OCI-M1 (cell line): Measurements from ENCODE around the gene CMTR1.

ENCODE experiments used
- DNase-seq: peaks from one replicate; lab custom pipeline; 2025; lab: John Stamatoyannopoulos, UW

Gene CMTR1

DNA sequence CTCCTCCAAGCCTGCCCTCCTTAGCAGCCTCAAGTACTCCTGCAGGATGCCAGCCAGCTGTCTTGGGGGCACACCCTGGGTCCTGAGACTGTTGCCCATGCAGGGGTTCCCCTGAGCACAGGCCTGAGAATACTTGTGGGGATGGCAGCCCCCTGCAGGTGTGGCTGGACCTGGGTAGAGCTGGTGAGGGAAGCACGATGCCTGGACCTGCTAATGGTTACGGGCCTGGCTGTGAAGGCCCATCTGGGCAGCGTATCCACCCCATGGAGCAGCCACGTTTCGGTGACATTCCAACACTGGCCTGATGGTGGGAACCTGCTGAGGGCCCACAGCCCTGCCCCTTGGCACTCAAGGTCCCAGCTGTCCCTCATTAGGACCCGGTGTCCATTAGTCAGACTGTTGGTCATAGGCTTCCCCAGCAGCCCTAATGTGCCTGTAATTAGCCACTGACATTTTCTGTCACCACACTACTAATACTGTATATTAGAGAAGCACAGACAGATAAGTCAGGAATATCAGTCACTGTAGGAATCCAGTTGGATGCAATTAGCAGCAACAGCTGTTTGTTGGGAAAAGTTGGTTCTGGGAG is 46.3 kb downstream of the CMTR1 start:
- no peak for DNase-seq

DNA sequence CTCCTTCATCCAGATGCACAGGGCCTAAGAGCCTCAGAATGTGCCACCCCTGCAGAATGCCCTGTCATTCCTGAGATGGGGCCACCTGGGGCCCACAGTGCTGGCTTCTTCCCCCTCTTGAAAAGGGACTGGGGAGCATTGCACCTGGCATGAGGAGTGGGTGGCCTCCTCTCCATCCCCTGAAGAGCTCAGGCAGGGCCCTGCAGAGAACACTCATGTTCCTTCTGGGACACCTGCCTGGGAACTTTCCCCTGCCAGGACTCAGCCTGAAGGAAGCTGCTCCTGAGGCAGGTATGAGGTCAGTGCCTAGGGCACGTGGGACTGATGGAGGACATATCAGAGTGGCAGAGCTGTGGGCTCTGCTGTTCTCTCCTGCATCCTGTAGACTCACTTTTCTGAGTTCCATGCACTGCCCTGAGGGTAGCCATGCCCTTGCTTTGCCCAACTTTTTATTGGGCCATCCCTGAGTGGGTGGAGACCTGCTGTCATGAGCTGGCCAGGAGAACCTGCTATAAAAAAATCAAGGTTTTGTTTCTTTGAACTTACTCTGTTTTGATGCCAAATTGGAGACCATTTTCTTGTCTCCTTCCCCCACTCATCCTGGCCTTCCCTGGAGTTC is 47.2 kb downstream of the CMTR1 start:
- DNase-seq = no peak

DNA sequence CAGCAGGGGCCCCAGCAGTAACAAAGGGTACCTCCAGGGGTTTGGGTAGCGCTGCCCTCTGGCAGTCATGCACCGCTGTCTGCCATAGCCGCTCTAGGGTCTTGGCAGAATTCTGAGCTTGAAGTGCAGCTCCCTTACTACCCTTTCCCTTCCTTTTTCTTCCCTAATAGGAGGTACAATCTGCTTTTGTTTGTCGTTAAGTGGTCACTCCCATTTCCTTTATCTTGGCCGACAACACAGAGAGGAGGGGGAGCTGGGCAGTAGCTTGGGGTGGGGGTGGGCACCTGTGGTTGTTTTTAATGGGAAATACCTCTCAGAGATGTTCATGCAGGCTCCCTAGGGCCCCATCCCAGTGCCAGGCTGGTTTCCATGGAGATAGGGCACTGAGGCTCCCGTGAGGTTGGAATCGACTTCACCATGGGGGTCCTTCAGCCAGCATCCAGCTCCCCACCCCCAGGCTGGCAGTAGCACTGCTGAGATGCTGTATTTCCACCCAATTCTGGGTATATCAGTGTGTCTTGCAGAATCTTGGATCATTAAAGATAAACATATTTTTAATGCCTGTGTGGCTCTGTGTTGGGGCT is 48.0 kb downstream of the CMTR1 start:
- no peak for DNase-seq

DNA sequence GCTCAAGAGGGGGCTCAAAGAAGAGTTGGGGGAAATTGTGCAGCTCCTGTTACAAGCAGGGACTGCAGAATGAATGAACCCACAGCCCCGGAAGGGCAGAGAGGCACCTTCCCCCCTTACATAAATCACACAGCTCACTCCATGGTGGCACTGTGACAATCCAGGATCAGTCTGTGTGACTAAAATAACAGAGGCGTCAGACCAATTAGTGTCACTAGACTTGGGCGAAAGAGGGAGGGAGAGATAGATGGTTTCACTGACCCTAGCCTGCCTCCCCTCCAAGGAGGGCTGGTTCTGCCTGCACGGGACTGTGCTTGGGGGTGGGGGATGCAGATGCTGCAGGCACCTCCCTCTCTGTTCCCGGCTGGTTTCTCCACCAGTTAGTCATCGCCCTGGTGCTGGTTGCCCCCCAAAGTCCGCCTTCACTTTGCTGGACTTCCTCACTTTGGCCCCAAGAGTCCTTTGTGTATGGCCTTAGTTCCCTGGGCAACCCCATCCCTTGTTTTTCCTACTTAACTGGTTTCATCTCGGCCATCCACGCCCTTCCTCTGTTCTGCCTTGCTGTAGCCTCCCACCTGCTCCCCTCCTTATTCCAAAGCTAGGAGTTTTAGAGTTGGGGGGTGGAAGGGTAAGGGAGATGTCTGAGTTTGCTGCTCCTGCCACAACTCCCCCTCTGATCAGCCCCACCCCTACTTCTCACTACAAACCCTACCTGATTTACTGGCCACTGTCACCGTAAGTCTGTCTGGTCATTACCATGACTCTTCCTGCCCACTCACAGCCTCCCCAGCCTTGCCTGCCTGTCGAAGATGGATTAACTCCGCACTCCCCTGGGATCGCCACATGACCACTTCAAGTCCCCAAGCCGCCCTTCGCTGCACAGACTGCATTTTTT is 48.9 kb downstream of the CMTR1 start:
- DNase-seq = no peak

DNA sequence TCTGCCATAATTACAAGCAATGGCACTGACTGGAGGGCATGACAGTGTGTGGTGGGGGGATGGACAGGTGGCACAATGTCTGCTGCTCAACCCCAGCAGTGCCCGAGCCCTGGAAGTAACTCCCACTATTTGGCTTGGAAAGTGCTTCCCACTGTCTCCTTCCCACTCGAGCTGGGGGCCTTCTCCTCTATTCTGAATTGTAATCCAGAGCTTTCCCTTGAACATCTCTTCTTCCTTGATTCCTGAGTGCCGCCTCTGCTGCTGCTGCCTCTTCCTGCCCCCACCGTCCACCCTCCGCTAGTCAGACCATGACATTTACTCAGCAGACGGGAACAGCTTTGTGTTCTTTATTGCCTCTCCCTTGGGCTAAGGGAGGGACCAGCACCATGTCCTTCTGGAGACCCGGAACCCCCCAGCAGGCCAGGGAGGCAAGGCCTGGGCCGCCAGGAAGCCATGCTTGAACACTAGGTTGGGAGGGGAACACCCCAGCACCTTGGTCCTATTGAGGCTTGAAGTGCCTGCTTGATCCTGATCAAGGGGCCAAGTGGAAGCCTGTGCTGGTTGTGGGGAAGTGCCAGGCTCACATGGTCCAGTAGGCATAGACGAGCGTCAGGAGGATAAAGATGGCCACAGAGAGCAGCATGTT is 49.7 kb downstream of the CMTR1 start:
- DNase-seq = no peak

DNA sequence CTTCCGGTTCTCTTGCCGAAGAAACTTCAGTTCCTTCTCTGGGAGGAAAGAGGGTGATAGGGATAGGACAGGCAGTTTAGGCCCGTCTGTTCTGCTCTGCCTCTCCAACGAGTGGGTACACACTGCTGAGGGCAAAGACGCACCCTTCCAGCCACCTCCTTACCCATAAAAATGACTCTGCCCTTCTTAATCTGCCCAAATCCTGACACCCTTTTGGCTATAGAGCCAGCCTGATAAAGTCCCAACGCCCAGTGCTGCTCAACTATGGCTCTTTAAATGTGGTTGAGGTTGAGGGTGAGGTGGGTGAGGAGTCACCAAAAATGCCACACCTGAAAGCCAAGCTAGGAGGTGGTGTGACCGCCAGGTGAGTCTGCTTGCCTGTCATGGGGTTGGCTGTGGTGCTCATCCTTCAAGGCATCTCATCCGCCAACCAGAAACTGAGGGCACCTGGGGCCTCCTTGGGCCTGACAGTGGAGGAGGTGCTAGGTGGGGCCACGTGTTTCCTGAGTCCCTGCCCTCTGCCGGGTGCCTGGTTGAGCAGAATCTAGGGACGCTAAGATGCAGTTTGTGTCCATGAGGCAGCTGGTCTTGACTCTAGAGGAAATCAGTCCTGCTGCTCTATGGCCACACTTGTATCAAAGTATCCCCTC is 50.4 kb downstream of the CMTR1 start:
- no peak for DNase-seq

DNA sequence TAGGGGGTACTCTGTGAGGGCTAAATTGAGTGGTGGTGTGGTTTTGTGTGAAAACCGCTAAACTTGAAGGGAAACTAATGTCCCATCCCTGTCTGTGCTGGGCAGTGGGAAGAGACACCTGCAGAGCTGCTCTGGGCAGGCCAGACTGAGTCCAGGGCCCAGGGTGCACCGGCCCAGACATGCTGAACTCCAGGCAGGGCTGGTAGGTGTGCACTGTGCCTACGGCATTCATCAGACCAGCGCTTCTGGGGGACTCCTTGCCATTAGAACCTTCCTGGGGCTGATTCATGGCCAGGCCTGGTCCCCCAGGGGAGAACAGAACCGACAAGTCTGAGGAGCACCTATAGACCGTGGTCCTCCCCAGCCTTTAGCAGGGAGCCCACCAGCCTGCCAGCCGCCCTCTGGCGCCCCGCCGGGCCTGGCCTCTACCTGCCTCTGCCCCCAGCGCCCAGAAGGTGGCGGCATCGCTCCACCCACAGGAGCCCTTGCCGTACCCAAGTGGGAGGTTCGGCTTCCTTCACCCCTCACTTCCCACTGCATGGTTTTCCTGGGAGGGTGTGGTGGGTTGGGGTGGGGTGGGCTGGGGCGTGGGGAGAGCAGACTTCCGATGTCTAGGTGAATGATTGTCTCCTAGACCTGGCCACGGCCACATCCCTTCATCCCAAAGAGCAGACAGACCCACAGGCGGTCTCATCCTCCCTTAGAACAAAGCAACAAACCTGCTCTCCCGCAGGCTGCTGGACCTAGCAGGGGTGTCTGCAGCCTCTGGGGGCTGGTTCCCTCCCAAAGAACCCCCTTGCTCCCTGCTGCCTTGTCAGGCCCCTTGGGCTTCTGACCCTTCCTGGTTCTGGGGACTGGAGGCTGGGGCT is 51.1 kb downstream of the CMTR1 start:
- peak; percentile 59 for DNase-seq

DNA sequence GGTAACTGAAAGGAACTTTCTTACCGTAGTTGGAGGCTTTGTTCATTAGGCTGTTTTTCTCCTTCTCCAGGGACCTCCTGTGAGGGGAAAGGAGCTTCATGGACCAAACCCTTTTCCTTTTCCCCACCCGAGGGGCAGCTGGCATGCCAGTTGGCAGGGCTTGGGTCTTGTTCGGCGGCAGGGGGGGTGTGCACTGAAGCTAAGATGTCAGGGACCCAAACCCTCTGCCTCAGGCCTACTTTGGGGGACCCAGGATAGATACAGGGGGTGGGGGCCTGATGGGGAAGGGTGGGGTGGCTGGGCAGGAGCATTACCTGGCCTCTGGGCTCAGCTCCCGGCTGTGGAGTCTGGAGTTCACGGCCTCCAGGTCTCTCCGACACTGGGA is 51.8 kb downstream of the CMTR1 start:
- no peak for DNase-seq

DNA sequence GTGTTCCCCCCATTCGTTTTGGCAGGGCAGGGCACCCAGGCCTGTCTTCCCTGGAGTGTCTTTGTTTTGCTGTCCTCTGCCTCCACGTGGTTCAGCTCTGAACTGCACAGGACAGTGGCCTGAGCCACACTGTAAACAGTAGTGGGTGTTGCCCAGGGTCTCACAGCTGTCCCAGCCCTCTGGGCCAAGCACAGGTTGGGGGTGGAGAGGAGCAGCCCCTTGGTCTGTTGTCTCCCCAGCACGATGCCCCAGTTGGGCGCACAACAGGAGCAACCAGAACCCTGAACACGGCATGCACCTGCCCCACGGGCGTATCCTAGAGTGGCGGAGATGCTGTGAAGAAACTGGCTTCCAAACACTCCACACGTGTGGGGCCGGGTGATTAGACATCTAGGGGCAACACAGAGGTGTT is 52.3 kb downstream of the CMTR1 start:
- DNase-seq = no peak

DNA sequence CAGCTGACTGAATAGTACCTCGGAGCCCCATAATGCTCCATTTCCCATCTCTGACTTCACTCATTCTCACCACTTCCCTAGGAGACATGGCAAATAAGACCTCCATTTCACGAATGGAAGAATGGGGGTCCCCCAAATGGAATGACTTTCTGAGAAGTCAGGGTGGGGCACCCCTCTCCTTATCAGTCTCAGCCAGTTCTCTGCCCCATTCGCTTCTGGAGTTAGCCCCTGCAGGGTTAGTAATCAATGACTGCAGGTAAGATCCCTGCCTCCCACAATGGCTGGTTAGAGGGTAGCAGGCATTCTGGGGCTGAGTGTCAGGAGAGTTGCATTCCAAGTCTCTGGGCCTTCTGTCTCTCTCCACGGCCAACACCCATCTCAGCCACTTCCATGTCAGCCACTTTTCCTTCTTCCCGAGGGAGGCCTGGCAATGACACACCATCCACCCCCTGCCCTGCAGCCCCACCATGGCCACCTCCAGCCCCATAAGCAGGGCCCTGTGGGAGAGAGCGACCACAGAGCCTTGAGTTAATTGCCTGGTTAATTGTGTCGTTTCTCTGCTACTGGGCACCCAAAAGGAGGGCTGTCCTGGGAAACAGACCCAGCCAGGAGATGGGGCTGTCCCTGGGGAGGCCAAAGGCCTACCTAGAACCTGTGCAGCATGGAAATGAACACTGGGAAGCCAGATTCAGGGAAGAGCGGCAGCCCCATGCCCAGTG is 53.3 kb downstream of the CMTR1 start:
- DNase-seq = no peak

DNA sequence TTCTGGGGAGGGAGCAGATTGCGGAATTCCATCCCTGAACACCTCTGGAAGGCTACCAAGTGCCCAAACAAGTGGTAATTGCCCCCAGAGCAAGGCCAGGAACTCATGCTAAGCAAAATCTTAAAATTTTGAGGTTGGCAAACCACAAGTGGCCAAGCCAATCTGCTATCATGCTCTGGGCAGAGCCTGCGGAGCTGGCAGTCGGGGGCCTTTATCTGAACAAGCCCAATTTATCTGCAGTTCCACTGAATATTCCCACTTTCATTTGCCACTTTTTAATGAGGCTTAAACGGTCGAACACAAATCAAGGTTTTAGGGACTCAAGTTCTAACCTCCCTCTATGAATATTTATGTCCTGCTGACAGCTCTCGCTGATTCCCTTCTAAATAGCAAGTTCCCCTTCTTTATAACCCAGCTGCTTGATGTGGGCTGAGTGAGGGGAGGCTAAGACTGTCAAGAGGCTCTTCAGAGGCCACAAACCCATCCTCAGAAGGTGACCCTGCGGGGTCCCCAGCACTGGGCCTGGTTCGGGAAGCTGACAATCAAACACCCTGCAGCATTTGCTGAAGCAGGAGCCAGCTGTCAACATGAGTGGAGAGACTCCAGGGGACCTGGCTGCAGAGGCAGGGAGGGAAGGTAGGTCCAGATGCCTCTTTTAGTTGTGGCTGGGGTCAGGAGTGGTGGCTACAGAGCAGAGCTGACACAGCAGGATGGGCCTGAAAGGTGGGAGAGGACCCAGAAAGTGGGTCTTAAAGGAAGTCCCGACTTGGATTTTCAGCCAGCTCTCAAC is 54.8 kb downstream of the CMTR1 start:
- DNase-seq = no peak

DNA sequence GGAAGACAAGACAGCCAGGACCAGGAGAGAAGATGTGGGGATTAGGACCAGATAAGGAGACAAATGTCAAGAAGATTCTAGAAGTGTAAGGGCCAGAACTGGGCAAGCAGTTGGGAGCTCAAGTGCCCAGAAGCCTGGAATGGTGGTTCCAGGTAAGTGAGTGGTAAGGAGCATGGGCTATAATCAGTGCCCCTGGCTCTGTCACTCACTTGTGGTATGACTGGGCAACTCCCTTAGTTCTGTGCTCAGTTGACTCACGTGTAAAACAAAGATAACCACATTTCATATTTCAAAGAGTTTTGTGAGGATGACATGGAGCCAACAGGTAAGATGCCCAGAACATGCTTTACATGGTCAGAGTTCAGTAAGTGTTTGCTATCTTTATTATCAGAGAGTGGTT is 55.5 kb downstream of the CMTR1 start:
- DNase-seq = no peak

DNA sequence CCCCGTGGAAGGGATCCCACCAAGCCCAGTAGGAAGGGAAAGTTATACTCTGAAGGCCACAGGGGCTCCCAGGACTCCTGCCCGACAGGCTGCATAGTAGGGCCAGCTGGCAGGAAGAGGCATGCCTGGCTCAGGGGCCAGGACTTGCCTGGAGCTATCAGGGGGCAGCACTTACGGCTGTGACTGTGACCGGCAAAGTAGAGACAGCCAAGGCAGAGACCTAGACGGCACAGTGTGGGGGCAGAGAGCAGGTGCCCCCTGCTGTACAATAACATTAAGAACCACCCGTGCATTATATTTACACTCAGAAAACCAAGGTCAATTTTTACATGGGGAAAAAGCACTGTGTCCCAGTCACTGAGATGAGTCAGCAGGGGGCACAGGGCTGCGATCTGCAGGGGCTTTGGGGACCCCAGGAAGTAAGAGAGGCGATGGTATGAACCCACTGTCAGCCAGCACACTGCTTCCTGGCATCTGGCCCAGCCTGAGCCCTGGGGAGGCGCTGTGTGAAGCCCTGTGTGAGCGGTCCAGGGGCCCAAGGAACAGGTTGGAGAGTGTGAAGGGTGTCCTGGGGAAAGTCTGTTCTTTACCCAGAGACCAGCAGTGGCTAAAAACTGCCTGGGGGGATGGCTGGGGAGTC is 56.8 kb downstream of the CMTR1 start:
- DNase-seq = no peak

DNA sequence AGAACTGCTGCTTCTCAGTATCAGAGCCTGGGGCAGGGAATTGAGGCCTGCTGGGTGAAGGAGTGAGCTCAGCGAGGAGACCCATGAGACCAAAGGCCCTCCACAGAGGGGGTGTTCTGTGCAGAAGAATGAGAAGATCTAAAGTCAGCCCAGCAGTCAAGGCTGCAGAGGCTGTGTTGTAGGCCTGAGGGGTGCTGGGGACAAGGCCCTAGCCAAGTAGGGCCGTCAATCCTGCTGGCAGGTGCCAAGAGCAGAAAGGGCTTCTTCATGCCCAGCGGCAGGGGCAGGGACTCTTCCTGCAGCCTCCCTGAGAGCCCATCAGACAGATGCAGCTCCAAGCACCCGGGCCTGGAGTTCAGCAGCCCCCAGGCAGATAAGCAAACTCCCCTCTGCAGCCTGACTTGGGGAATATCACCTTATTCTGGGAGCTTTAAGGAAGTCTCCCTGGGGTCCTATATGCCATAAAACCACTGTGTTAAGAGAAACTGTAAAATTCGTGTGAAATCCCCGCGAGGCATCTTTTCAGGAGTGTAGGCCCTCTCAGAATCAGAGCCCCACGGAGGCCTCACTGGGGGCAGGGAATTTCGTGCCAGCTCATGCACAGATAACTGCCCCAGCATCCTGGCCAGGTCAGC is 57.6 kb downstream of the CMTR1 start:
- DNase-seq = no peak

DNA sequence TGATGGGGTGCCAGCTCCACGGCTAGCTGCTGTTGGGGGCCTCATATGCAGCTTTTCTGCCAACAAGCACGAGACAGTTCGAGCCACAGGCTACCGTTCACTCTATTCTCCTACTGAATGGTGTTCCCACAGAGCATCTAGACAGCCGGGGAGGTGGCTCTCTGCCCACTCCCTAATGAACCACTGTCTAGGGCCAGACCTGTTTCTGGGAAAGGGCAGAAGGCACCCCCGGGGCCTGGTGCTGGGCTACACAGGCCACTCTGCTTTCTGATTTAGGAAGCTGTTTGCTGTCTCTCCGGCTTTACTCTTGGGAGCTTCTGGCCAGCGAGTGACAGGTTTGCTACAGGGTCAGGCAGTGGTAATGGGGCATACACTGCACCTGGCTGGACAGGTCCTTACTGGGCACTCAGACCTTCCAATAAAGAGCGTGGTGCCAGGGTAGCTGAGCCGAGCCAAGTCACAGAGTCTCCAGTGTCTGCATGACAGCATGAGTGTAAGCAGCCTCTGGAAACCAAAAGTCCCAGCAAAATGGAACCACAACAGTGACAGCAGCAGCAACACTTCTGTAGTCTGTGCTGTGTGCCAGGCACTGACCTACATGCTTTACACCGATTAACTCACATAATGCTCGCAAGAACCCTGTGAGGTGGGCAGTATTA is 58.3 kb downstream of the CMTR1 start:
- no peak for DNase-seq

DNA sequence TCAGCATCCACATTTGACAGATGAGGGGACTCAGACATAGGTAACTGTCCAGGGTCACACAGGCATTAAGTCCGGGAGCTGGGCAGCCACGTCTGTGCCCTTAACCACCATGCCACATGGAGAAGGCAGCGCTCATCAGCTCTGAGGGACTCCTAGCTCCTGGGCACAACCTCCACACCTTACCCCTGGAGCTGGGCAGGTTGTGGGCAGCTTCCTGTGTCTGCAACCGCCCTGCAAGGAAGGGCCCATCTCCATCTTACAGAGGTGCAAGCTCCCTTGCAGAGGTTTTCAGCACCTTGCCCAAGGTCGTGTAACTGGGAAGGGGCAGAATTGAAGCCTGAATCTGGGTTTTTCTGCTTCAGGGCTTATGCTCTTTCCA is 58.8 kb downstream of the CMTR1 start:
- DNase-seq = no peak

DNA sequence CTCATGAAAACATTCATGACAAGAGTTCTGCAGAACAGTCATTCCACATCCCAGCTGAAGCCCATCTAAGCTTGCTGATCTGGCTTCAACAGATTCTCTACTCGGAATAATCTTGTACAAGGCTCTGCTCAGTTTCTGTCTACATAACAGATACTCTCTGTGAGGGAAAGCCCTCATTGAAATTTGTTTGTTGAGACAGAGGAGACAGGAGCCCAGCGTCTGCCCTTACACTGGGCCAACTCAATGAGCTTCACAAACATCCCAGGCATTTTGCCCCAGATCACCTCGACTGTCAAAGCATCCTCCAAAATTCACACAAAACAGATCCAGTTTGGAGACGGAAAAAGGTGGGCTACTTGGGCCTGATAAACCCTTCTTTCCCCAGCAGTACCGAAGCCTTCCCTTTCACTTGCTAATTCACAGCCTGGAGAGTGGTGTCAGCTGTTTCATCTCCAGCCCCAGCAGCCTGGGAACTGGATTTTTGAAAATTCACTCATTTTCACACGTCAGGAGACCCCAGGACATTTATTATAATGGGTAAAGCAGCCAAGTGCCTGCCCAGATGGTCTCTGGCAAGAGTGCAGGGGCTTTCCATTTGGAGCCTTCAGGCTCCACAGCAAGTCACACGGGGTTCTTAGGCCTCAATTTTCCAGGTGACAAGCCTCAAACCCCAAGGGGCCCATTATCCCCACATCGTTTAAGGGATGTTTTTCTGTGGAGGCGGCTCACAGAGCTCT is 59.4 kb downstream of the CMTR1 start:
- DNase-seq = no peak
